COLO668 (cell line): Measurements from ENCODE around the gene CELF2.
"Not testable (repeated sequence)": the region's sequence is repeated elsewhere in the genome, so short reads cannot be mapped to it uniquely, and the experiment has no call there.

Source experiments
- DNase-seq: peaks from one replicate; lab custom pipeline; 2025; ENCODE audit not compliant: unreplicated experiment; lab: John Stamatoyannopoulos, UW

Gene CELF2

DNA sequence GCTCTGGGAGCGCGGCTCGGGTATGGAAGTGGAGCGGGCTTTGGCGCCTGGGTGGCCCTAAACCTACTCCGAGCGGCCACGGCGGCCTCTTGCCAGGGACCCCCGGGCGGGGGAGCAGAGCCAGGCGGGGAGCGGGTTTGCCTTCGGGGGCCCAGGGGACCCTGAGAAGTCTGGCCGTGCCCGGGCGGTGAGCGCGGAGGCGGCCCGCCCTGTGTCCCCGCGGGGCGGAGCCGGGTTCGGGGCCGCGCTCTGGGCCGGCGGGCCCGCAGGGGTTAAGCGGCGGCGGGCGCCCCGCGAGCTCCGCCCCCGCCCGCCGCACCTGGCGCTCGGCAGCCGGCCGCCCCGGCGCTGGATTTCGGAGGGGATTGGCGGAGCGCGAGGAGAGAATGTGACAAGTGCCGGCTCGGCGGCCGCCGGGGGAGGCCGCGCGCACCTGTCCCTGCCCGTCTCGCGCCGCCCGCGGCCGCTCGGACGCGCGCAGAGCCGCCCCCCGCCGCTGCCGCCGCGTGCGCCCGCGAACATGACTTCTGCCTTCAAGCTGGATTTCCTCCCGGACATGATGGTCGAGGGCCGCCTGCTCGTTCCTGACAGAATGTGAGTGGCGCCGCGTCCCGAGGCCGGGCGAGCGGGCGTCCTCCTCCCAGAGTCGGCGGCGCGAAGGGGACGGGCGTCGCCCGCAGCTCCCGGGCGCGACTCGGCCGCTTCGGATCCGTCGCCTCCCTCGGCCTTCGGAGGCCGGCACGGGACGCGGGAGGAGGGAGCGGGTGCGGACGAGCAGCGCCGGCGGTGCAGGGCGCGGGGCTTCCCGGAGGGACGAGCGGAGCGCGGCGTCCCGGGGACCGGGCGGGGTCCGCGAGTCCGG is at the start of gene CELF2:
Gene CELF2, plus strand, starts transcription at position 303 of the 862 bp plus-strand sequence. Its CDS starts 218 bp downstream, at position 521.
- DNase-seq = peak; percentile 48

DNA sequence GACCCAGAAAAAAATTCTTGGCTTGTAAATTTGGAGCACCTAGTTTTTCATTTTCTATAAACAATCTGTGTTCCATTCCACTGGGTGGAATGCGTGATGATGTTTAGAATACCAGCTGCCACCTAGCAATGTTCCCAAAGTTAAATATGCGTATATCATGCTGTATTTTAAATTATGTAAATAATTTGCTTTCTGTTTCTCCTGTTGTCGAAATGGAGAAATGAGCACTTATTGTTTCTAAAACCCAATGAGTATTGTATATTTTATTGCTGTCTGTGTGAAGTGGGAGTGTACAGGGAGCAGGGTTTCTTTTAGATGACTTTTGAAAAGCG is 49.4 kb upstream of the CELF2 start:
- DNase-seq = no peak

DNA sequence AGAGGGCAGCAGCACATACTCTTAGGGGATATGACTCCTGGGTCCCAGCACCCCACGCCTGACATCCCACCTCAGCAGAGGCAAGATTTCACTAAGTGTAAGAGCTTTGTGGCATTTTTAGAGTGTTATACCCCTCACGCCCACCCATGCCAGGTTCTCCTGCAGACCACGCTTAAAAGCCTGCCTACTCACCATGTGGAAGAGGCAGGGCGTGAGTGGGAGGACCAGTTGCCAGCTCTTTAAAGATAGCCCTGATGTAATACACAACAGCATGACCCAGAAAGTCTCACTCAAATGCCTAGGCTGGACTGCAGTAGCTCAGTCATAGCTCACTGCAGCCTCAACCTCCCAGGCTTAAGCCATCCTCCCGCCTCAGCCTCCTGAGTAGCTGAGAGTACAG is 44.4 kb upstream of the CELF2 start:
- DNase-seq = no peak

DNA sequence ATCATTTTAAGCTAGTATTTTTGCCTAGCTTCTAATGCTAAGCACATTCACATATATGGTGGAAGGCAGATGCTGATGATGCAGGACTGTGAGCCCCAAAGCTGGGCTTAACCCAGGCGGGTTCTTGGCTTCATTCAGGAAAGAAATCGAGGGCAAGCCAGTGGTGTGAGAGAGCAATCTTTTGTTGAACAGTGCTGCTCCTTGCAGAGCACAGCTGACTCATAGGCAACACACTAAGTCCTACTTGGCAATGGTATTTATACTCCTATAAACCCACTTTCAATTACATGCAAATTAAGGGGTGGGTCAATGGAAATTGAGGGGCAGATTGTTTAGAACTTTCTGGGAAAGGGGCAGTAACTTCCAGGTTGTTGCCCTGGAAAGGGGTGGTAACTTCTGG is 42.0 kb upstream of the CELF2 start:
- no peak for DNase-seq

DNA sequence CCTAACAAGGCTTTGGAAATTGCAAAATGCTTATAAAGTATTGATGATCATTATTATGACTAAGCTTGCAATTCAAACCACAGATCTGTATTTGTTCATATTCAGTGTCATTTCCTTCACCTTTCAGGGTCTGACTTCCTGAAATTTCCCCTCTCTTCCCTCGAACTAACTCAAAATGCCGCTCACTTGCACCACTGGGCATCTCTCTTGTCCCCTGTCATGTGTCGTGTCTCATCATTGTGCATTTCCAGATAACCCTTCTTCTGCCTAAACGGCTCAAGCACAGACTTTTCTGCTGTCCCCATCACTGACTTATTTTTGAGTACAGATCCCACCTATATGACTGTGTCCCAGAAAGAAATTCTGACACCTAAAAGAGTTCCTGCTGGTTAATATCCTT is 41.0 kb upstream of the CELF2 start:
- DNase-seq = no peak

DNA sequence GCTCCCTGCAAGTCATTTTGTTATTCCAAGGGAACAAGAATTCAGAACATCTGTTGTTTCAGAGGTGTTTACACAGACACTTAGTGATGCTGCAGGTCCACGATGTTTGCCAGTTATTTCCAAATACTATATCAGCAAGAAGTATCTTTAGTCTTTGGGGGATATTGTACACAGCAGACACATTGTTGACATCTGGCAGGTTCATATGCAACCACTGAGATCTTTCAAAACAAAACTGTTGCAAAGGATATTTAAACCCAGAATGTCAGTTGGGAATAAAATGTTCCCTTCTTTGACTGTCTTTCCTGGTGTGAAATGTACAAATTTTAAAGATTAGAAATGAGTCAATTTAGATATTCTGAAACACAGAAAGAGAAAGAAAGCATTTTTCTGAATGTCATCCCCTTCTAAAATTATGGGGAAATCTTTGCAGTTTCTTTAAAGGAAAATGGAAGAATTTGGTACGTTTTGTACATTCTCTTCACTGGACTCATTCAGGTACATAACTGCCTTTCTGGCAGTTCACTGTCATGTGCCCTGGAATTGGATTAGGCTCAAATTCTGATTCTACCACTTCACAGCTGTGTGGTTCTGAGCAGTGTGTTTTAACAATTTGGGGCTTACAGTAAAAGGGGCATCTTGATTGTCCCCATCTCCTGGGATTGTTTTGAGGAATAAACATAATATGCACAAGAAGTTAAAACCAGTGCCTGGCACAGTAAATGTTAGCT is 40.3 kb upstream of the CELF2 start:
- DNase-seq = no peak

DNA sequence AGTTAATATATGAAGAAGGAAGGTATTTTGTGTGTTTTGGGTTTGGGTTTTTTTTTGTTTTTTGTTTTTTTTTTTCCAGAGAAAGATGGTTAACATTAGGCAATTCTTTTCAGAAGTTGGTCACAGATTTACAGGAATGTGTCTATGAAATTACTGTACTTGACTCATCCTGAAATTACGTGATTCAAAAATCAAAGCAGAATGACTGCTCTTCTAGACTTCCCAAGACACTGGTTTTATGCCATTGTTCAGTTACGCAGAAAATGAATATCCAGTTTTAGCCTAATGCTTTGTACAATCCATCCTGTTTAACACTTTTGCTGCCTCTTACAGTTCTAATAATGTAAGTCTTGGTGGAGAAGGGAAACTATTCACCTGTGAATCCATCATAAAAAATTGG is 39.7 kb upstream of the CELF2 start:
- no peak for DNase-seq

DNA sequence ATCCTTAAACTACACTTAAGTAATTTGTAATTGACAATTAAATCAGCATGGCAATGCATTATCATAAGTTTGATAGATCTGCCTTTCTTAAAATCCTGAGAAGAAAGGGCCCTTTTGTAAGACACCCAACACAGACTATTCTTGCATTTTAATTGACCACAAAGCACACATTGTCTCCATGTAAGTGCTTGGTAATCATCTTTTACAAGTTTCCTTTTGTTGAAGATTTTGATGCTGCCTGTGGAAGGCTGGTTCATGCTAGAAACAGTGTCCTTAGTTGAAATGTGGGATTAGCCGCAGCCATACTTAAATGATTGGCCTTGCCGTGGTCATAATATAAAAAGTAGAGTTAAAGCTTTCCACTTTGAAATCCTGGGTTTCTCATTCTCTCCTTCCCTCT is 32.3 kb upstream of the CELF2 start:
- no peak for DNase-seq

DNA sequence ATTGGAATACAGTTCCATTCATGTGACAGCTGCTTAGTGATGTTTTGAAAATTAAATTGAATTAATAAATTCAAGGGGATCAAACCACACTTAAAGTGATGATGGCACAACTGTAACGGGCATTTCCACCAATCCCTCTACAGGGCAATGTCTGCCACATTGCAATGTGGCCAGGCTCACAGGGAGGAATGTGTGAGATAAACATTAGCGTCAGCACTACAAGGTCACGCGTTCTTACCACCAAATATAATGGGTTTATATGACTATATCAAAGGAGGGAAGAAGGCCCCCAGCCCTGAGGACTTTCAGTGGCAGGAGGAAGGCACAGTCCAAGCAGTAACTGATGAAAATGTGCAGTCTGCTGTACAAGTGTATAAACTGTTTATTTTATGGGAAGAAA is 31.1 kb upstream of the CELF2 start:
- no peak for DNase-seq

DNA sequence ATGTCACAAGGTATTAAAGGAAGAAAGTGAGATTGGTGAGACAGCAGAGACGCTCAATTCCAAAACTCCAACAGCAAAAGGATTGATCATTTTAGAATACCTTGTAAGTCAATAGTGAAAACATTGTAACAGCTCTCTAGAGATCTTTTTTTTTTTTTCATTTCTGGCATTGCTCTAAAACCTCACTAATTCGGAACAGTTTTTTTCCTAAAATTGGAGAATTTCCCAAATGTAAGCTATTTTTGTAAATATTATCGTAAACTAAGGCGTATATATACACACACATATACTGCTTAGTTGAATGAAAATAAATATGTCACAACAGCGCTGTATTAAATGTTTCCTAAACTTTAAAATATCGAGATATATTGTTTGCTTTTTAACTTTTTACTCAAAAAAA is 30.6 kb upstream of the CELF2 start:
- no peak for DNase-seq

DNA sequence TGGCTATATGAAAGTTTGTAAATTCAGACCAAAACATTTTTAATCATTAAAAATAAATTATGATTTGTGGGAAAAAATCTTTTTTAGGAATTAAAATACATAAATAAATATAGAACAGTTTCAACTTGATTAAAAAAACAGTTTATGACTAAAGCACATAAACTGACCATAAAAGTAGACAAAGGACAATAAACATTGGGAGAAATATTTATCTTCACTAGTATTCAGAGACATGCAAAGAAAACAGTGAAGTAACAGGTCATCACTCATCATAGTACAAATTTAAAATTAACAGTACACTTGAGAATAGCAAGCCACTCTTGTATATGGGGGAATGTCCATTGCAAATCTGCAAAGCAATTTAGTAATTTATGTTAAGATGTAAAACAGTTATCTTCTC is 28.0 kb upstream of the CELF2 start:
- no peak for DNase-seq

DNA sequence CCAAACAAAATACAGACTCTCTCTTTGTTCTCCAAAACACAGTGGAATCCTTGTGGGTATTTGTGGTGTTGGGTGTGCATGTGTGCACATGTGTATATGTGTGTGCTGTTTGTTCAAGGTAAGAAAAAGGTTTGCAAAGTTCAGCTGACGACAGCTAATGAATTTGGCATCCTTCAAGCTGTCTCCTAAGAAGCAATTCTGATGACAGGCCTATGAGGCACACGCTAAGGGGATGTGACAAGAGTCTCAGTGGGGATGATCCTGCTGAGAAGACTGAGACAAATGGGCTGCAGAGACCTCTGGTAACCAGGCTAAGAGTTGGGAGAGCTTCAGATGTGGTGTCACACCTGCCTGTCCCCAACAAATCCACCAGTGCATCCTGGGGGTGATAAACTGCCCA is 26.5 kb upstream of the CELF2 start:
- no peak for DNase-seq

DNA sequence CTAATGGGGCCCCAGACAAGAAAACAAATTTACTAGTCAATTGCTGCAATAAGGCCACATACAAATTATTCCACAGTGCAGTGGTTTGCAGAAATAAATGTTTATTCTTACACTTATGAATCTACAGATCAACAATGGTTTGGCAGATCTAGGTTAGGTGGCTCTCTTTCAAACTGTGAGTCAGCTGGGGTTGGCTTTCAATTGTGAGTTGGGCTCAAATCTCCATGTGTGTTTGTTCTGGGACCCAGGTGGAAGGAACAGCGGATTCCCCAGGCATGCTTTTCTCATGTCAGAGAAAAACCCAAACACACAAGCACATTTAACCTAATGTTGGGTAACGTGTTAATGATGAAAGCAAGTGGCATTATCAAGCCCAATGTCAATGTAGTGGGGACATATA is 25.6 kb upstream of the CELF2 start:
- DNase-seq = no peak

DNA sequence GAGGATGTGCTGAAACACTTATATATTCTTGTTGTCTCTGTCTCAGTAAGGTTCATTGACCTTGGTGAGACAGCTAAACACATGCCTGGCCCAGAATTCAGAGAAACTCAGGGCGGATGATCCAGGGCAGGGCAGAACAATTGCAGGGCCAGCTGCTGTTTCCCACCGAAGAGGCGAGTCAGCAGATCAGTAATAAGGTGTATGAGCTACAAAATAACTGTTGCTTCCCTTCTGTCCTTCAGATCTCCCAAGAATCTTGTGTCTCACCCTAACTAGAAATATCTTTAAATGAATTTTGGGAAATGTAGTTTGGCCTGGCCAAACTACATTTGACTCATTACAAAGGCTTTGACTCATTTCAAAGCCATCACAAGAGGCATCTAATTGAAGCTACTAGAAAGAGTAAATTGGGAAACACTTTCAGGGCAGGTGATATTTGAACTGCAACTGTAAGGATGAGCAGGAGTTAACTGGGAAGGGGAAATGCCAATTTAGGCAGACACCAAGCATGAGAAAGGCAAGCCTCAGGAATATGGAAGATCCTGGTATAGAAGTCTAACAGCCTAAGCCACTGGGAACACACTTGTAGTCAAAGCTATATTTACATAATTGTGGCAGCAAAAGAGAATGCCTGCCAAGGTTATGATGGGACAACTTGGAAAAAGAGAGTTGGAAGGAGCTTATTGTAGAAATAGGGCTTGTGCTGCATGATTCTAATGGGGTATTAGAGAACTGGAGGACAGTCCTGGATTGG is 24.5 kb upstream of the CELF2 start:
- DNase-seq = no peak

DNA sequence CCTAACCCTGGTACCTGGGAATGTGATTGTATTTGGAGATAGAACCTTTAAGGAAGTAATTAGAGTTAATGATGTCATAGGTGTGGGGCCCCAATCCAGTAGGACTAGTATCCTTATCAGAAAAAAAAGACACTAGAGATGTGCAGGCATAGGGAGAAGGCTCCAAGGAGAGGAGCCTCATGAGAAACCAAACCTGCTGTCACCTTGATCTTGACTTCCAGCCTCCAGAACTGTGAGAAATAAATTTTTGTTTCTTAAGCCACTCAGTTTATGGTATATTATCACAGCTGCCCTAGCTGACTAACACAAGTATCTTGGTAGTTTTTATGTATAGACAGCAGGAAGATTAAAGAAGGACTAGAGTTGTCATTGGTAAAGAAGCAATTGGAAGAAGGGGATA is 23.9 kb upstream of the CELF2 start:
- no peak for DNase-seq

DNA sequence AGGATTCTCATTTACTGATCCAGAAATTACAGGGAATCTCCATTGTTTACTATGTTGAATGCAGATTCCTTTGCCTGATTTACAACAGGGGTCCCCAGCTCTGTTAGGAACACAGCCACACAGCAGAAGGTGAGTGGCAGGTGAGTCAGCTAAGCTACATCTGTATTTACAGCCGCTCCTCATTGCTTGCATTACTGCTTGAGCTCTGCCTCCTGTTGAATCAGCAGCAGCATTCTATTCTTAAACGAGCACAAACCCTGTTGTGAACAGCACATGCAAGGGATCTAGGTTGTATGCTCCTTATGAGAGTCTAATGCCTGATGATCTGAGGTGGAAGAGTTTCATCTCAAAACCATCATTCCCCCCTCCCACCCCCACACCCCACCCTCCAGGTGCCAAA is 23.3 kb upstream of the CELF2 start:
- no peak for DNase-seq

DNA sequence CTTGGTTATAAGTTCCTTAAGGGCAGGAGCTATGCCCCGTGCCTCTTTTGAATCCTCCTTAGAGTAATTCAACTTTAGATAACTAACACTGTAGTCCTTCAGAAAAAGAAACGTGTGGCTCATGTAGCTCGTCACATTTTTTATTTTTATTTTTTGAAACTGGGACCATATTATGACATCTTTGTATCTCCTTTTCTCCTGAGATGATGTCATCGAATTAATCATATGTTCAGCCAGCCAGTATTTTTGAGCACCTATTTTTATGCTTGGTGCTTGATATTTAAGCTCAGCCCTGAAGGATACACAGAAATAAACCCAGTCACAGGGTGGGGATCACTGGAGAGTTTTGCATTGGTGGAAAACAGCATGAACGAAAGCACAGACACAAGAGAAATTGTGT is 22.6 kb upstream of the CELF2 start:
- no peak for DNase-seq

DNA sequence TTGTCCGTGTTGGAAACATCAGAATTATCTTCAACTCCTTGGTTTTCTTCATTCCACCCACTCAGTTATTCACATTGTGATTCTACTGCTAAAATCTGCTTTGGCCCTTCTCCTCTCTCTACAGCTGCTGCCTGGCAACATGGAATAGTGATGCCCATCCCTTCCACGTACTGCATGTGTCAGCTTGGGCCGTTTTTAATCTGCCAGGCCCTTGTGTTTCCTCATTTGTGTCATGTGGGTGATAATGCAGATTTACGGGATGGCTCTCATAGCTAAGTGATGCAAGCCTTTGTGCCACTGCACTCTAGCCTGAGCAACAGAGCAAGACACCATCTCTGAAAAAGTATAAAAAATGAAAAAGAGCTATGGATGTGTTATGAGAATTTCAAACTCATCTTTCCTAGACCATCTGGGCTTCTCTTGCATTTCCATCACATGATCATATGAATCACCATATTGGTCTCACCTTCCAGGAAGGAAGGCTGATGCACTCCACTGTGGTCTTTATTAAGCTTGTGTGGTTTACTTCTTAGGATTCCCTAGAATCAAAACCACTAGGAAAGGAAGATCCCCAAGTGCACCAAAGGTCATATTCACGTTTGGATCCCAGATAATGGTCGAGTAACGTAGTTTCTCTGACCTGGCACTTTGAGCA is 20.6 kb upstream of the CELF2 start:
- no peak for DNase-seq

DNA sequence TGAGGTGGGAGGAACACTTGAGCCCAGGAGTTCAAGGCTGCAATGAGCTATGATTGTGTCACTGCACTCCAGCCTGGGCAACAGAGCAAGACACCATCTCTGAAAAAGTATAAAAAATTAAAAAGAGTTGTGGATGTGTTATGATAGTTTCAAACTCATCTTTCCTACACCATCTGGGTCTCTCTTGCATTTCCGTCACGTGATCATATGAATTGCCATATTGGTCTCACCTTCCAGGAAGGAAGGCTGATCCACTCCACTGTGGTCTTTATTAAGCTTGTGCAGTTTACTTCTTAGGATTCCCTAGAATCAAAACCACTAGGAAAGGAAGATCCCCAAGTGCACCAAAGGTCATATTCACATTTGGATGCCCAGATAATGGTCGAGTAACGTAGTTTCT is 18.2 kb upstream of the CELF2 start:
- not testable (repeated sequence) for DNase-seq

DNA sequence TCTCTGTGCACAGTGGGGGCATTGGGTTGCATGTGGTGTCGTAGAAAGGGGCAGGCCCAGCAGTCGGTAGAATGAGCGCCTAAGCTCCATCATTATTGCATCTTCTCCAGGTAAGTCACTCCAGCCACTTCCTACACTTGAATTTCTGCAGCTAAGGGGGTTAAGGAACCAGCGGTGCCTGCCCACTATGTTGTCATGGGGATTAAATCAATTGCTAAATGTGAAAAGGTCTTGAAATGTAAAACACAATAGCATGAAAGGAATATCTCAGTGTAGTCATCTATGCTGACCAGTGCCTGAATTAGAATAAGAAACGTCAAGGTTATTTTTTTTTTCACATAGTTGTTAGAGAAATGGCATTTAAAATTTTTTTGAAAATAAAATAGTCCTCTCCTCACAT is 15.2 kb upstream of the CELF2 start:
- DNase-seq = no peak

DNA sequence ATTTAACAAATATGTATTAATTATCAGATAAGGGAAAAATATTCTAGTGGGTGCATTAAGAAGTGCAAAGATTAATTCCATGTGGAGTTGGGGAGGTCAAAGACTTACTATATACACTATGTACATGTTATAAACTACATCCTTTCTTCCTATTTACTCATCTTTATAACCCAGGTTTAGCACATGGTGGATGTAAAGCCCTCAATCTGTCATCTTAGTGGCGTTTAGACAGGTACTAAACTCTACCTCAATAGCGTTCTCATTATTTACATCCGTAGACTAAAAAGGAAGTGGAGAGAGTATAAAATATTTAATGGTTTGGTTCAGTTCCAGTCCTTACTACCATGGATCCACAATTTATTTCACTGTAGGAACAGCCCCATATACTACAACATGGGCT is 14.8 kb upstream of the CELF2 start:
- no peak for DNase-seq
